Prostate gland (tissue), 2 donors: ENCODE data around the gene ABTB2.

Source experiments
- CTCF ChIP-seq, 4 experiments: fragments of 200-600 bp in 2 of 4; fragments of 450-650 bp in 2 of 4; sonication (generic) in 2 of 4; IDR thresholded peaks; 1 replicate in 3 of 4; 2 replicates in 1 of 4; pipeline ENCODE4 v1.5.1; 2016 to 2019; ENCODE audit warnings: antibody characterized with exemption in 4 of 4, mild to moderate bottlenecking in 2 of 4, moderate library complexity in 2 of 4
- POLR2A ChIP-seq: fragments of 450-650 bp; IDR thresholded peaks from one replicate; pipeline ENCODE4 v1.6.1; 2016; ENCODE audit warnings: antibody characterized with exemption, mild to moderate bottlenecking

- TF ChIP-seq CTCF (IDR thresholded peaks at IDR 0.05) (no peak), POLR2A (no peak)
These were observed 81.4 kb downstream of the ABTB2 start for GRCh38 chr11:34276352-34276864.
